Activated CD8-positive, alpha-beta T cell treated with anti-CD3 and anti-CD28 coated beads for 36 hours (primary cell): ENCODE measurements around the gene TRAM2. TPM values are rescaled to one million over a fixed set of nuclear protein-coding genes. Genes with fewer than 3 reads are reported as not detected.
"Not testable (repeated sequence)": the region's sequence is repeated elsewhere in the genome, so short reads cannot be mapped to it uniquely, and the experiment has no call there.

ENCODE experiments used
- ATAC-seq: fragments of 200-7000 bp; cut with Tn5 transposase; one replicate; pipeline ENCODE4 v1.10.0; 2021; ENCODE audit warnings: mild to moderate bottlenecking, moderate library complexity
- CTCF ChIA-PET: fragments of 350-600 bp; sonication (Branson Sonifier 250); formaldehyde crosslinking; loops from one replicate; lab custom pipeline; 2021; ENCODE audit warnings: antibody characterized with exemption; lab: Charles Lee
- POLR2A ChIA-PET: fragments of 350-600 bp; sonication (Branson Sonifier 250); formaldehyde crosslinking; loops from one replicate; lab custom pipeline; 2021; ENCODE audit warnings: antibody characterized with exemption; lab: Charles Lee
- DNase-seq: peaks from one replicate; pipeline ENCODE4 v3.0.0-alpha.2; 2020
- H3K27ac Mint-ChIP-seq: one replicate; pipeline ENCODE4 v1.8.0; 2021; ENCODE audit warnings: mild to moderate bottlenecking, mixed read lengths
- H3K27me3 Mint-ChIP-seq: one replicate; pipeline ENCODE4 v1.8.0; 2021; ENCODE audit warnings: mixed read lengths
- H3K36me3 Mint-ChIP-seq: one replicate; pipeline ENCODE4 v1.8.0; 2021; ENCODE audit warnings: low read depth, mixed read lengths
- H3K4me1 Mint-ChIP-seq: one replicate; pipeline ENCODE4 v1.8.0; 2021; ENCODE audit warnings: low read depth, mixed read lengths
- H3K4me3 Mint-ChIP-seq: one replicate; pipeline ENCODE4 v1.8.0; 2021; ENCODE audit warnings: mild to moderate bottlenecking, moderate library complexity, mixed read lengths
- H3K9me3 Mint-ChIP-seq: one replicate; pipeline ENCODE4 v1.8.0; 2021; ENCODE audit warnings: mixed read lengths
- intact Hi-C: fragments of 100-400 bp; cut with micrococcal nuclease; formaldehyde crosslinking; loops from one replicate; pipeline ENCODE4 v1.10.0; 2022
- total RNA-seq, 2 experiments: library from RNA; stranded (reverse); gene quantifications; one replicate each; pipeline ENCODE4 v1.2.3, GENCODE V29; 2021
- TF ChIP-seq, protein P1 (sequence below): fragments of 200-600 bp; IDR thresholded peaks from one replicate; pipeline ENCODE4 v1.8.0; 2022; ENCODE audit warnings: antibody characterized with exemption, mild to moderate bottlenecking

Gene TRAM2
- total RNA-seq, 2 experiments from 2014 or later = 0.94 to 1.0 TPM

DNA sequence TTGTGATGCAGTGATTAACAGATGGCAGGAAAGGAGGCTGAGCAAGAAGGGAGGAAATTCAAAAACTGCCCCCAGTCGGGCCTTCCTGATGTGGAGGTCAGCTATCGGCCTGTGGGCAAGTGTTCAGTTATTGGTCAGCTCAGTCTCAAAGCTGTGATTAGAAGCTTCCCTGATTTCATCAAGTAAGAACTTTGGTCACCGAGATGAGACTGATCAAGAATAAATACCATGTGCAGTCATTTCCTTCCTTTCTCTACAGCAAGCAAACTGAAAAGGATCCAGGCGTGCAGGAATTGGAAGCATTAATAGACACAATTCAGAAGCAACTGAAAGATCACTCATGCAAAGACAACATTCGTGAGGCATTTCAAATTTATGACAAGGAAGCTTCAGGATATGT is 87.0 kb downstream of the TRAM2 start:
- Mint-ChIP-seq H3K27me3 (no peaks in the 10 kb centered on the region), H3K36me3 (peaks cover under 1% of the 10 kb centered on the region), H3K27ac (no peak overlapping the region), H3K4me1 (peaks cover 2% of the 10 kb centered on the region), H3K9me3 (peaks cover under 1% of the 10 kb centered on the region), H3K4me3 (no peak overlapping the region)
- intact Hi-C loops = no loop called here
- TF ChIP-seq, protein P1, sequence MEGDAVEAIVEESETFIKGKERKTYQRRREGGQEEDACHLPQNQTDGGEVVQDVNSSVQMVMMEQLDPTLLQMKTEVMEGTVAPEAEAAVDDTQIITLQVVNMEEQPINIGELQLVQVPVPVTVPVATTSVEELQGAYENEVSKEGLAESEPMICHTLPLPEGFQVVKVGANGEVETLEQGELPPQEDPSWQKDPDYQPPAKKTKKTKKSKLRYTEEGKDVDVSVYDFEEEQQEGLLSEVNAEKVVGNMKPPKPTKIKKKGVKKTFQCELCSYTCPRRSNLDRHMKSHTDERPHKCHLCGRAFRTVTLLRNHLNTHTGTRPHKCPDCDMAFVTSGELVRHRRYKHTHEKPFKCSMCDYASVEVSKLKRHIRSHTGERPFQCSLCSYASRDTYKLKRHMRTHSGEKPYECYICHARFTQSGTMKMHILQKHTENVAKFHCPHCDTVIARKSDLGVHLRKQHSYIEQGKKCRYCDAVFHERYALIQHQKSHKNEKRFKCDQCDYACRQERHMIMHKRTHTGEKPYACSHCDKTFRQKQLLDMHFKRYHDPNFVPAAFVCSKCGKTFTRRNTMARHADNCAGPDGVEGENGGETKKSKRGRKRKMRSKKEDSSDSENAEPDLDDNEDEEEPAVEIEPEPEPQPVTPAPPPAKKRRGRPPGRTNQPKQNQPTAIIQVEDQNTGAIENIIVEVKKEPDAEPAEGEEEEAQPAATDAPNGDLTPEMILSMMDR = no peak
- DNase-seq (no peak), ATAC-seq (no peak)
- ChIA-PET CTCF (no interaction called here), POLR2A (no interaction called here)

DNA sequence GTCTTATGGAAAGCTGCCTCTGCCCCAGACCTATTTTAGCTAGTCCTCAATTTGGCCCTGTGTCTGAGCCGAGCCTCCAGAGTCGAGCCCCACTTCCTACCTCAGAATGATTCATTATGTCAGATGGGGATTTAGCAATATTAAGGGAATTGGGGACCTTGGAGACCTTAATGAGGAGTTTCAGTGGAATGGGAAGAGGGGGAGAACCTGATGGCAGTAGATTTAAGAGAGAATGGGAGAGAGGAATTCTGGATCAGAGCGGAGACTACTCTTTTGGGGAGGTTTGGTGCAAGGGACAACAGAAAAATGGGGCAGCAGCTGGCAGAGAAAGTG is 93.2 kb downstream of the TRAM2 start:
- Mint-ChIP-seq H3K4me1 (no peaks in the 10 kb centered on the region), H3K27me3 (no peaks in the 10 kb centered on the region), H3K9me3 (no peaks in the 10 kb centered on the region), H3K36me3 (no peaks in the 10 kb centered on the region), H3K4me3 (no peak overlapping the region), H3K27ac (no peak overlapping the region)
- CTCF ChIA-PET = no interaction called here
- ATAC-seq = no peak
- DNase-seq = no peak
- POLR2A ChIA-PET = no interaction called here
- intact Hi-C loops = no loop called here
- TF ChIP-seq, protein P1 = no peak

DNA sequence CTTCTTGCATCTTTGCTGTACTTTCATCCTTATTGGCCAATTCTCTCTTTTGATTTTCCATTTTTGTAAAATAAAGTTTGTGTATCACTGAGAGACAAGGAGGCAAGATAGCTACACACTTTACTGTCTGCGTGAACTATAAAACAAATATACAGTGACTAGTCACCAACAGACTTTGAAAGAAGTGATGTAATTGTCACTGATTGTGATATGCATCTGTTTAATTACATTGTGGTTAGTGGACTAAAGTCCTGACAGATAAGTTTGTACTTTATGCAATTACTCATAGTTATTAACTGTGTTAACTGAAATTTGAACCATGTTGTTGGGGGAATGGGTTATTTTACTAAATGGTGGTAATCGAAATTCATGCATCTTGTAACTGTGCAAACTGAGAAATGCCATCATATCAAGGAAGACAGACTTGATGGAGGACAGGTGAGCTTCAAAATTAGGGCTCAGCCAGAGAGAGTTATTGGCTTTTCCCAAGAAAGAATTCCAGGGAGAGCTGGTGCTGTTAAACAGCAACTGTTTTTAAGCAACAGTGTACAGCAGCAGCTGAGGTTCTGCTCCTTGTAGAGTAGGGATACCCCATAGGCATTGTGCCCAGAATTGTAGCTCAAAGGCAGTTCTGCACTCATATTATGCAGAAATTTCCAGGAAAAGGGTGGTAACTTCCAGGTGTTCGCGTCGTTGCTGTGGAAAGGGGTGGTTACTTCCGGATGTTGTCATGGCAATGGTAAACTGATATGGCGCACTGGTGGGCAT is 93.8 kb downstream of the TRAM2 start:
- Mint-ChIP-seq H3K36me3 (no peaks in the 10 kb centered on the region), H3K4me3 (no peak overlapping the region), H3K27me3 (no peaks in the 10 kb centered on the region), H3K9me3 (no peaks in the 10 kb centered on the region), H3K27ac (no peak overlapping the region), H3K4me1 (no peaks in the 10 kb centered on the region)
- ChIA-PET CTCF (no interaction called here), POLR2A (no interaction called here)
- TF ChIP-seq, protein P1 = no peak
- intact Hi-C loops = no loop called here
- DNase-seq (no peak), ATAC-seq (no peak)

DNA sequence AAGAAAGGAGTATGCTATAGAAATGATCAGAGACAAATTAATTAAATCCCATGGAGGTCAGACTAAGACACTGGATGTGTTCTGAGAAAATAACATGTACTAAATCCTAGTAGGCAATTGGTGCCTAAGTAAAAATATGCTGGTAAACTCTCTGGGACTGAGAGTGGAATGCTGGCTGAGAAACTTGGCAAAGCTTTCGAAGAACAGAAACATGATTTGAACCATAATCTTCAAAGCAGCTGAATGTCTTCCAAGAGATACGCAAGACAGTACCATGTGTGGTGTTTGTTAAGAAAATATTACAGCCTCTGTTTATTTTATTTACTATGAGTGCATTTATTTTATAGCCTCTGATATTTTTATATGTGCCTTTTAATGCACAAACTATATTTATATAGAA is 101.6 kb downstream of the TRAM2 start:
- H3K27me3 Mint-ChIP-seq = no peaks in the 10 kb centered on the region
- H3K27ac Mint-ChIP-seq = no peak overlapping the region
- POLR2A ChIA-PET = no interaction called here
- ATAC-seq (no peak), DNase-seq (no peak)
- H3K4me1 Mint-ChIP-seq = no peaks in the 10 kb centered on the region
- intact Hi-C loops = no loop called here
- TF ChIP-seq, protein P1 = no peak
- peaks cover 1% of the 10 kb centered on the region for H3K9me3 Mint-ChIP-seq
- H3K4me3 Mint-ChIP-seq = no peak overlapping the region
- CTCF ChIA-PET = no interaction called here
- H3K36me3 Mint-ChIP-seq = no peaks in the 10 kb centered on the region

DNA sequence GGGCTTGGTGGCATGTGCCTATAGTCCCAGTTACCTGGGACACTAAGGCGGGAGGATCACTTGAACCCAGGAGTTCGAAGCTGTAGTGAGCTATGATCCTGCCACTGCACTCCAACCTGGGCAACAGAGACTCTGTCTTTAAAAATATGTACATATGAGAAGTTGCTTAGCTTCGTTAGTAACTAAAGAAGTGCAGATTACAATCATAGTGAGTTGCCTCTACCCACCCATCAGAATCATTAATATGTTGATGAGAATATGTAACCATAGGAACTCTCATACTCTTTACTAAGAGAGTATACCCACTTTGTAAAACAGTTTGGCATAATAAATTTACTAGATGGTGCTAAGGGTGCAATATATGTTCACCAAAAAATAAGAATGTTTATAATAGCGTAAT is 102.7 kb downstream of the TRAM2 start:
- H3K4me3 Mint-ChIP-seq = no peak overlapping the region
- ATAC-seq = no peak
- H3K4me1 Mint-ChIP-seq = no peaks in the 10 kb centered on the region
- POLR2A ChIA-PET = no interaction called here
- H3K9me3 Mint-ChIP-seq = peaks cover 1% of the 10 kb centered on the region
- no peak overlapping the region for H3K27ac Mint-ChIP-seq
- no peaks in the 10 kb centered on the region for H3K27me3 Mint-ChIP-seq
- no peak for DNase-seq
- intact Hi-C loops = no loop called here
- H3K36me3 Mint-ChIP-seq = no peaks in the 10 kb centered on the region
- CTCF ChIA-PET = interaction anchor here (1.4 kb wide), 1 partner anchor 49 kb away, joined by 3 read pairs; no protein-coding TSS in a partner anchor
- TF ChIP-seq, protein P1 = no peak

DNA sequence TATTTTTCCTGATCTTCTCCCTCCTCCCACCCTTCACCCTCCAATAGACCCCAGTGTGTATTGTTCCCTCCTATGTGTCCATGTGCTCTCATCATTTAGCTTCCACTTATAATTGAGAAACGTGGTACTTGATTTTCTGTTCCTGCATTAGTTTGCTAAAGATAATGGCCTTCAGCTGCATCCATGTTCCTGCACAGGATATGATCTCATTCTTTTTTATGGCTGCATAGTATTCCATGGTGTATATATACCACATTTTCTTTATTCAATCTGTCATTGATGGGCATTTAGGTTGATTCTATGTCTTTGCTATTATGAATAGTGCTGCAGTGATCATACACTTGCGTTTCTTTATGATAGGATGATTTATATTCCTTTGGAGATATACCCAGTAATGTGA is 115.7 kb downstream of the TRAM2 start:
- H3K4me1 Mint-ChIP-seq, POLR2A ChIA-PET, DNase-seq, H3K27ac Mint-ChIP-seq, H3K36me3 Mint-ChIP-seq, H3K9me3 Mint-ChIP-seq, H3K27me3 Mint-ChIP-seq, ATAC-seq, intact Hi-C loops, H3K4me3 Mint-ChIP-seq: not testable (repeated sequence)
- CTCF ChIA-PET = interaction anchor here (1.3 kb wide), 1 partner anchor 305 kb away, joined by 3 read pairs; no protein-coding TSS in a partner anchor
